Measurements from ENCODE around the gene SATB2.

- TF ChIP-seq CTCF (conservative IDR thresholded peaks at IDR 0.05) (no peak), EZH2 (IDR thresholded peaks at IDR 0.05; ENCODE audit: low read depth) (no peak)
These were observed 43.3 kb downstream of the SATB2 start for GRCh38 chr2:199414465-199414864.
